ENCODE measurements around the gene SLC30A5. TPM values are rescaled to one million over a fixed set of nuclear protein-coding genes. Genes with fewer than 3 reads are reported as not detected.

Gene SLC30A5
- total RNA-seq, 3 donors from 2014 or later = 42.9 to 63.2 (median 52.4) TPM

DNA sequence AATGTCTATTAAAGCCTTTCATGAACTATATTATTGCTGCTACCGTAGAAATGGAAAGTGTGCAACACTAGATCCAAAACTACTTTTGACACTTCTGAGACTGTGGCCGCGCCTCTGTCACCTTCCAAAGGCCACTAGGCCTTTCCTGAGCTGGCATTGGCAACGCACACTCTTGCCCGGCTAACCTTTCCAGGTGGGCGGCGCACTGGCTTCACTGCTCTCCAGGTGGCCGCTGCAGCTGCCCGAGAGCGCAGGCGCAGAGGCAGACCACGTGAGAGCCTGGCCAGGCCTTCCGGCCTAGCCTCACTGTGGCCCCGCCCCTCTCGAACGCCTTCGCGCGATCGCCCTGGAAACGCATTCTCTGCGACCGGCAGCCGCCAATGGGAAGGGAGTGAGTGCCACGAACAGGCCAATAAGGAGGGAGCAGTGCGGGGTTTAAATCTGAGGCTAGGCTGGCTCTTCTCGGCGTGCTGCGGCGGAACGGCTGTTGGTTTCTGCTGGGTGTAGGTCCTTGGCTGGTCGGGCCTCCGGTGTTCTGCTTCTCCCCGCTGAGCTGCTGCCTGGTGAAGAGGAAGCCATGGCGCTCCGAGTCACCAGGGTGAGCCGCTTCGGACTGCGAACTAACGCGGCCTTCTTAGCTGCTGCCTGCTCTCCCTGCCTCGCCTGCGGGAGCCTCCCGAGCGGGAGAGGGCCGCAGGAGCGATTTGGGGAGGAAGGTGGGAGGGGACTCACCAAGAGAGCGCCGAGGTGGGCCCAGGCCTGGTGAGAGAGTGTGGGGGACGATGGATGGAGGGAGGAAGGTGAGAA lies 73.1 kb downstream of the SLC30A5 start, which contains the start of gene CCNB1:
Gene CCNB1 (plus strand): TSS at position 465 of the 807 bp plus-strand sequence. CDS start 113 bp downstream, at position 578.
- peak; percentile 96 to 97 for DNase-seq (ENCODE audit: low spot score in 2 of 2)
- Histone ChIP-seq H3K27ac (peak within 1 kb of the TSS; percentile 65 to 73), H3K4me3 (peak within 1 kb of the TSS; percentile 63 to 90 (median 72)), H3K9me3 (no peaks in the 10 kb centered on the region), H3K36me3 (no peaks in the 10 kb centered on the region), H3K4me1 (no peaks in the 10 kb centered on the region), H3K27me3 (no peaks in the 10 kb centered on the region)
- peak; percentile 16 to 42 (median 33) for TF ChIP-seq POLR2AphosphoS5 (IDR thresholded peaks at IDR 0.05)
- no peak for TF ChIP-seq POLR2A (IDR thresholded peaks at IDR 0.05)
- TF ChIP-seq, protein P1, sequence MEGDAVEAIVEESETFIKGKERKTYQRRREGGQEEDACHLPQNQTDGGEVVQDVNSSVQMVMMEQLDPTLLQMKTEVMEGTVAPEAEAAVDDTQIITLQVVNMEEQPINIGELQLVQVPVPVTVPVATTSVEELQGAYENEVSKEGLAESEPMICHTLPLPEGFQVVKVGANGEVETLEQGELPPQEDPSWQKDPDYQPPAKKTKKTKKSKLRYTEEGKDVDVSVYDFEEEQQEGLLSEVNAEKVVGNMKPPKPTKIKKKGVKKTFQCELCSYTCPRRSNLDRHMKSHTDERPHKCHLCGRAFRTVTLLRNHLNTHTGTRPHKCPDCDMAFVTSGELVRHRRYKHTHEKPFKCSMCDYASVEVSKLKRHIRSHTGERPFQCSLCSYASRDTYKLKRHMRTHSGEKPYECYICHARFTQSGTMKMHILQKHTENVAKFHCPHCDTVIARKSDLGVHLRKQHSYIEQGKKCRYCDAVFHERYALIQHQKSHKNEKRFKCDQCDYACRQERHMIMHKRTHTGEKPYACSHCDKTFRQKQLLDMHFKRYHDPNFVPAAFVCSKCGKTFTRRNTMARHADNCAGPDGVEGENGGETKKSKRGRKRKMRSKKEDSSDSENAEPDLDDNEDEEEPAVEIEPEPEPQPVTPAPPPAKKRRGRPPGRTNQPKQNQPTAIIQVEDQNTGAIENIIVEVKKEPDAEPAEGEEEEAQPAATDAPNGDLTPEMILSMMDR (IDR thresholded peaks at IDR 0.05) = no peak
- intact Hi-C loops (cut with DNase I; ENCODE audit: low total_unique reads) = no loop called here

DNA sequence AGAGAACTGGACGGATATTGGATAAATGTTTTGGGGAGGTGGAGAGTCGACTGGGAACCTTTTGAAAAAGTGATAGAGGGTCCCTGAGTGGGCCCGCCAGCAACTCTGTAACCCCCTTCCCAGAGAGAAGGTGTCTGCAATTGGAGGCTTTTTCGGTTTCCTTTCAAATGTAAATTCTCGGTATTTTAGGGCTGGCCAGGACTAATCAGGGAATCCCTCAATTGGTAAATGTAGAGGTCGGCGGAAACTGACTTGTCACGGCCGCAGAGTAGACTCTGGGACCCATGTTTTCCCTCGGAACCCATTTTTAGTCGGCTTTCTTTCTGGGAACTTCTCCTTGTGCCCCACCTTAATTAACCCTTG lies 73.7 kb downstream of the SLC30A5 start:
- TF ChIP-seq POLR2A (IDR thresholded peaks at IDR 0.05) (no peak), POLR2AphosphoS5 (IDR thresholded peaks at IDR 0.05) (no peak)
- TF ChIP-seq, protein P1 (IDR thresholded peaks at IDR 0.05) = no peak
- Histone ChIP-seq H3K4me3 (peak overlapping the region; percentile 63 to 90 (median 72)), H3K9me3 (no peaks in the 10 kb centered on the region), H3K4me1 (no peaks in the 10 kb centered on the region), H3K36me3 (no peaks in the 10 kb centered on the region), H3K27ac (peak overlapping the region in 1 of 2 donors; percentile 65), H3K27me3 (no peaks in the 10 kb centered on the region)
- DNase-seq (ENCODE audit: low spot score in 2 of 2) = no peak
- intact Hi-C loops (cut with DNase I; ENCODE audit: low total_unique reads) = no loop called here

DNA sequence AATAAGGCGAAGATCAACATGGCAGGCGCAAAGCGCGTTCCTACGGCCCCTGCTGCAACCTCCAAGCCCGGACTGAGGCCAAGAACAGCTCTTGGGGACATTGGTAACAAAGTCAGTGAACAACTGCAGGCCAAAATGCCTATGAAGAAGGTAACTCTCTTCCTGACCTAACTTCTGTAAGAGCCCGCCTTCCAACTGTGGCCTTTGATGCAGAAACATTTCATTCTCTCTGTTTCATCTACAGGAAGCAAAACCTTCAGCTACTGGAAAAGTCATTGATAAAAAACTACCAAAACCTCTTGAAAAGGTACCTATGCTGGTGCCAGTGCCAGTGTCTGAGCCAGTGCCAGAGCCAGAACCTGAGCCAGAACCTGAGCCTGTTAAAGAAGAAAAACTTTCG lies 74.1 kb downstream of the SLC30A5 start:
- Histone ChIP-seq H3K36me3 (no peaks in the 10 kb centered on the region), H3K27me3 (no peaks in the 10 kb centered on the region), H3K4me3 (peak overlapping the region in 2 of 3 donors; percentile 72 to 90), H3K9me3 (no peaks in the 10 kb centered on the region), H3K4me1 (no peaks in the 10 kb centered on the region), H3K27ac (no peak overlapping the region)
- TF ChIP-seq POLR2A (IDR thresholded peaks at IDR 0.05) (no peak), POLR2AphosphoS5 (IDR thresholded peaks at IDR 0.05) (no peak)
- TF ChIP-seq, protein P1 (IDR thresholded peaks at IDR 0.05) = no peak
- no peak for DNase-seq (ENCODE audit: low spot score in 2 of 2)
- intact Hi-C loops (cut with DNase I; ENCODE audit: low total_unique reads) = no loop called here

DNA sequence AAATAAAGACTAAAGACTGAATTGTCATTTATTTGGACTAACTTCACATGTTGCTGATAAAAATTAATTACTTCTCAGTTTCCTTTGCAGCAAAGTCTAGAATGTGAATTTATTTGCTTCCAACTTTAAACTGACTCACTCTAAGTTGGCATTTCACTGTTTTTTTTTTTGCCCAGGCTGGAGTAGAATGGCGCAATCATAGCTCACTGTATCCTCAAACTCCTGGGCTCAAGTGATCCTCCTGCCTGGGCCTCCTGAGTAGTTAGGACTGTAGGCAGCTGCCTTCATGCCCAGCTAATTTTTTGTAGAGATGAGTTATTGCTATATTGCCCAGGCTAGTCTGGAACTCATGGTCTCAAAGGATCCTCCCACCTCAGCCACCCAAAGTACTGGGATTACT lies 76.7 kb downstream of the SLC30A5 start:
- Histone ChIP-seq H3K4me3 (no peak overlapping the region), H3K36me3 (no peaks in the 10 kb centered on the region), H3K27me3 (no peaks in the 10 kb centered on the region), H3K9me3 (no peaks in the 10 kb centered on the region), H3K4me1 (no peaks in the 10 kb centered on the region), H3K27ac (no peak overlapping the region)
- no peak for TF ChIP-seq POLR2AphosphoS5 (IDR thresholded peaks at IDR 0.05)
- no peak for TF ChIP-seq POLR2A (IDR thresholded peaks at IDR 0.05)
- no peak for DNase-seq (ENCODE audit: low spot score in 2 of 2)
- intact Hi-C loops (cut with DNase I; ENCODE audit: low total_unique reads) = no loop called here

DNA sequence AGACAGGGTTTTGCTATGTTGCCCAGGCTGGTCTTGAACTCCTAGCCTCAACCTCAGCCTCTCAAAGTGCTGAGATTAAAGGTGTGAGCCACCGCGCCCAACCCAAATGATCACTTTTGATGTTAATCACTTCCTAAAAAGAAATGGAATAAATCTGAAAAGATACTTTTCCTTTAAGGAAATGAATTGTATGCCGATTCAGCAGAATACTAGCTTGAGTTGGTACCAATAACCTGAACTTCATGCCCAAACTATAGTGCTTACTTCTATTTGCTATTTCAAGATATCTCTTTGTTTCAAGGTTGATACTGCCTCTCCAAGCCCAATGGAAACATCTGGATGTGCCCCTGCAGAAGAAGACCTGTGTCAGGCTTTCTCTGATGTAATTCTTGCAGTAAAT lies 77.2 kb downstream of the SLC30A5 start:
- Histone ChIP-seq H3K27ac (no peak overlapping the region), H3K4me1 (no peaks in the 10 kb centered on the region), H3K4me3 (no peak overlapping the region), H3K36me3 (no peaks in the 10 kb centered on the region), H3K9me3 (no peaks in the 10 kb centered on the region), H3K27me3 (no peaks in the 10 kb centered on the region)
- no peak for DNase-seq (ENCODE audit: low spot score in 2 of 2)
- intact Hi-C loops (cut with DNase I; ENCODE audit: low total_unique reads) = no loop called here
- TF ChIP-seq POLR2A (IDR thresholded peaks at IDR 0.05) (no peak), POLR2AphosphoS5 (IDR thresholded peaks at IDR 0.05) (no peak)
- TF ChIP-seq, protein P1 (IDR thresholded peaks at IDR 0.05) = no peak

Other genes with a start within 250 kb of the SLC30A5 start
- gene CCNB1, start 73.1 kb downstream of the SLC30A5 start, total RNA-seq = 1 to 10 TPM; 5.6 to 9.4 (median 7.5) TPM
- gene CENPH, start 95.6 kb downstream of the SLC30A5 start, total RNA-seq = 1 to 10 TPM; 2.6 to 6.1 (median 2.9) TPM
- gene CDK7, start 140.9 kb downstream of the SLC30A5 start, total RNA-seq = 10 to 100 TPM; 13.4 to 28.7 (median 20.3) TPM
- gene CCDC125, start 238.8 kb downstream of the SLC30A5 start, total RNA-seq = 10 to 100 TPM in 2 of 3 donors, 1 to 10 TPM in 1; 6.6 to 18.4 (median 13.8) TPM